Measurements from ENCODE around the gene SEC24B.
"Not testable (repeated sequence)": the region's sequence is repeated elsewhere in the genome, so short reads cannot be mapped to it uniquely, and the experiment has no call there.

SEC24B gene

DNA sequence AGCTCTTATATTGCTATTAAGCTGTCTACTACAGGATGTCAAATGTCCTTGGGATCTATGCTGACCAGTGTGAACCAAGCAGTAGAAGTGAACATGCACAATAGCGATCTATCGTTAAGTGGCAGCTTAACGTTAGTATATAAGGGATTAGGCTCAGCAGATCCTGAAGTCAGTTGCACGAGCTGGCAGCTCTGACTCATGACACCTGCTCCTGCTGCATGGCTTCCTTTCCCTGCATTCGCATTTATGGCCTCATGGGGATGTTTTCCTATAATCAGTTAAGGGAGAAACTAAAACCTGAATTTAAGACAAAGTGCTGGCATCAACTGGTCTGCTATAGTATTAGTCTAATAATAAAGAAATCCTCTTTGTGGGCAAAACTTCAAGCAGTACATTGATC, 113.8 kb downstream of the SEC24B start:
- H3K27ac ChIP-seq (ENCODE audit: low read depth in 2 of 2, low read length in 2 of 2) = no peak overlapping the region
- peaks cover 14 to 23% of the 10 kb centered on the region in 2 donors for H3K36me3 ChIP-seq (ENCODE audit: control insufficient read depth in 2 of 2, insufficient read depth in 2 of 2, low read length in 2 of 2)
- no peaks in the 10 kb centered on the region for H3K27me3 ChIP-seq (ENCODE audit: control insufficient read depth in 2 of 2, insufficient read depth in 2 of 2, low read length in 2 of 2)
- no peak overlapping the region for H3K4me3 ChIP-seq (ENCODE audit: low read length in 2 of 2)
- H3K4me1 ChIP-seq (ENCODE audit: control insufficient read depth in 2 of 2, insufficient read depth in 2 of 2, low read length in 2 of 2) = no peaks in the 10 kb centered on the region
- H3K9ac ChIP-seq (ENCODE audit: low read depth in 1 of 2, low read length in 2 of 2) = no peak overlapping the region
- no peaks in the 10 kb centered on the region for H3K9me3 ChIP-seq (ENCODE audit: control insufficient read depth in 2 of 2, low read length in 2 of 2)

GRCh38 chr4:109548655-109549054, 115.0 kb downstream of the SEC24B start:
- no peak overlapping the region for H3K4me3 ChIP-seq (ENCODE audit: low read length in 2 of 2)
- H3K9me3 ChIP-seq (ENCODE audit: control insufficient read depth in 2 of 2, low read length in 2 of 2) = no peaks in the 10 kb centered on the region
- H3K27ac ChIP-seq (ENCODE audit: low read depth in 2 of 2, low read length in 2 of 2) = no peak overlapping the region
- no peaks in the 10 kb centered on the region for H3K27me3 ChIP-seq (ENCODE audit: control insufficient read depth in 2 of 2, insufficient read depth in 2 of 2, low read length in 2 of 2)
- H3K9ac ChIP-seq (ENCODE audit: low read depth in 1 of 2, low read length in 2 of 2) = no peak overlapping the region
- H3K36me3 ChIP-seq (ENCODE audit: control insufficient read depth in 2 of 2, insufficient read depth in 2 of 2, low read length in 2 of 2) = peaks cover 6 to 18% of the 10 kb centered on the region in 2 donors
- no peaks in the 10 kb centered on the region for H3K4me1 ChIP-seq (ENCODE audit: control insufficient read depth in 2 of 2, insufficient read depth in 2 of 2, low read length in 2 of 2)

DNA sequence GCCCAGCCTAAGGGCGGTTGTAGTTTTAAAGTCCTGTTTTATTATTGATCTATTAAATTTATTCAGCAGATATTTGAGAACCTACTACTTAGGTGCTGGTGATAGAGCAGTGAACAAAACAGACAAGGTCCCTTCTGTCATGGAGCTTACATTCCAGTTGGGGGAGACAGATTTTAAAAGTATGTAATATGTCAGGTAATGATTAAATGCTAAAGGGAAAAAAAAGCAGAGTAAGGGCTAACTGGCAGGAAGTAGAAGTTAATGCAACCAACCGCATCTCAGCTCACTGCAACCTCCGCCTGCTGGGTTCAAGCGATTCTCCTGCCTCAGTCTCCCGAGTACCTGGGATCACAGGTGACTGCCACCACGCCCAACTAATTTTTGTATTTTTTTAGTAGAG, 118.6 kb downstream of the SEC24B start:
- H3K4me3 ChIP-seq (ENCODE audit: low read length in 2 of 2) = no peak overlapping the region
- no peak overlapping the region for H3K27ac ChIP-seq (ENCODE audit: low read depth in 2 of 2, low read length in 2 of 2)
- H3K27me3 ChIP-seq (ENCODE audit: control insufficient read depth in 2 of 2, insufficient read depth in 2 of 2, low read length in 2 of 2) = no peaks in the 10 kb centered on the region
- peaks cover 2 to 8% of the 10 kb centered on the region in 2 donors for H3K36me3 ChIP-seq (ENCODE audit: control insufficient read depth in 2 of 2, insufficient read depth in 2 of 2, low read length in 2 of 2)
- H3K4me1 ChIP-seq (ENCODE audit: control insufficient read depth in 2 of 2, insufficient read depth in 2 of 2, low read length in 2 of 2) = no peaks in the 10 kb centered on the region
- H3K9ac ChIP-seq (ENCODE audit: low read depth in 1 of 2, low read length in 2 of 2) = no peak overlapping the region
- H3K9me3 ChIP-seq (ENCODE audit: control insufficient read depth in 2 of 2, low read length in 2 of 2) = no peaks in the 10 kb centered on the region

DNA sequence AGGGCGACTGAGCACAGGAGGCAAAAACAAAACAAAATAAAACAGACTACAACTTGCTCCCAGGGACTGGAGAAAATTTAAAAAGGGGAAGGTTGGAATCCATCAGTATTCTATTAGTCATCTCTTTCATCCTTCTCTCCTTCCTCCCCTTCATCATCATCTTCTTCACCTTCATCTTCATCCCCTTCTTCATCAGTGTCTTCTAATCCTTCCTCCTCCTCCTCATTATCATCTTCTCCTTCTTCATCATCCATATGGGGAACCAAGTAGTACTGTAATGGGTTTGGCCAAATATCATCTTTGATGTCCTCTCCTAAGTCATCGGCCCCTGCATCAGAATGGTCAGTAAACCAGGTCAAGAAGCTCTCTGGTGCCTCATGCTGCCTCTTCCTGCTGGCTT, 119.5 kb downstream of the SEC24B start:
- H3K9me3 ChIP-seq (ENCODE audit: control insufficient read depth in 2 of 2, low read length in 2 of 2) = no peaks in the 10 kb centered on the region
- H3K4me1 ChIP-seq (ENCODE audit: control insufficient read depth in 2 of 2, insufficient read depth in 2 of 2, low read length in 2 of 2) = no peaks in the 10 kb centered on the region
- no peak overlapping the region for H3K9ac ChIP-seq (ENCODE audit: low read depth in 1 of 2, low read length in 2 of 2)
- H3K27me3 ChIP-seq (ENCODE audit: control insufficient read depth in 2 of 2, insufficient read depth in 2 of 2, low read length in 2 of 2) = no peaks in the 10 kb centered on the region
- no peak overlapping the region for H3K27ac ChIP-seq (ENCODE audit: low read depth in 2 of 2, low read length in 2 of 2)
- H3K36me3 ChIP-seq (ENCODE audit: control insufficient read depth in 2 of 2, insufficient read depth in 2 of 2, low read length in 2 of 2) = peaks cover 0 to 3% of the 10 kb centered on the region in 2 donors
- no peak overlapping the region for H3K4me3 ChIP-seq (ENCODE audit: low read length in 2 of 2)

DNA sequence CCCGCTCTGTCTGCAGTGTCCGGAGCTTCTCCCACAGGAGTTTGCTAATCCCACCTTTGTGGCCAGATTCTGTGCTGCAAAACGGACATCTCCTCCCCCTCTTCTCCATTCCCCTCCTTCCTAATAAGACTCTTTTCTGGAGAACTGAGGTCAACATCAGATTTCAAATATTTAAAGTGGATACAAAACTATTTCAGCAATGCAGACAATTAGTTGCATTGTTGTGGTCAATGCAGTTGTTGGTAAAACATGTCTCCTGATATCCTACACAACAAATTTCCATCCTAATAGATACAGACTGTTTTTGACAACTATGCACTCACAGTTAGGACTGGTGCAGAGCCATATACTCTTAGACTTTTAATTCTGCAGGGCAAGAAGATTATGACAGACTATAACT, 121.4 kb downstream of the SEC24B start:
- Histone ChIP-seq H3K4me1 (ENCODE audit: control insufficient read depth in 2 of 2, insufficient read depth in 2 of 2, low read length in 2 of 2) (peaks cover 3 to 4% of the 10 kb centered on the region in 2 donors), H3K4me3 (ENCODE audit: low read length in 2 of 2) (no peak overlapping the region), H3K9me3 (ENCODE audit: control insufficient read depth in 2 of 2, low read length in 2 of 2) (no peaks in the 10 kb centered on the region), H3K36me3 (ENCODE audit: control insufficient read depth in 2 of 2, insufficient read depth in 2 of 2, low read length in 2 of 2) (no peaks in the 10 kb centered on the region), H3K27ac (ENCODE audit: low read depth in 2 of 2, low read length in 2 of 2) (no peak overlapping the region), H3K9ac (ENCODE audit: low read depth in 1 of 2, low read length in 2 of 2) (no peak overlapping the region), H3K27me3 (ENCODE audit: control insufficient read depth in 2 of 2, insufficient read depth in 2 of 2, low read length in 2 of 2) (no peaks in the 10 kb centered on the region)

DNA sequence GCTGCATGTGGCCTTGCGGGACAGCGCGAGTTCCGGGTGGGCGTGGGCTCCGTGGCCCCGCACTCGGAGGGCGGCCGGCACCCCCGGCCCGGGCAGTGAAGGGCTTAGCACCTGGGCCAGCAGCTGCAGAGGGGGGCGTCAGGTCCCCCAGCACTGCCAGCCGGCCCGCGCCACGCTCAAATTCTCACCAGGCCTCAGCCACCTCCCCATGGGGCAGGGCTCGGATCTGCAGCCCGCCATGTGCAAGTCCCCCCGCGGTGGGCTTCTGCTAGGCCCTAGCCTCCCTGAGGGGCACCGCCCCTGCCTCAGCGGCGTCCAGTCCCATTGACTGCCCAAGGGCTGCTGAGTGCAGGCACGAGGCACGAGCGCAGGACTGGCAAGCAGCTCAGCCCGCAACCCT, 123.8 kb downstream of the SEC24B start:
- Histone ChIP-seq H3K27me3 (ENCODE audit: control insufficient read depth in 2 of 2, insufficient read depth in 2 of 2, low read length in 2 of 2) (no peaks in the 10 kb centered on the region), H3K4me3 (ENCODE audit: low read length in 2 of 2) (no peak overlapping the region), H3K27ac (ENCODE audit: low read depth in 2 of 2, low read length in 2 of 2) (no peak overlapping the region), H3K4me1 (ENCODE audit: control insufficient read depth in 2 of 2, insufficient read depth in 2 of 2, low read length in 2 of 2) (peaks cover 8 to 9% of the 10 kb centered on the region in 2 donors), H3K36me3 (ENCODE audit: control insufficient read depth in 2 of 2, insufficient read depth in 2 of 2, low read length in 2 of 2) (no peaks in the 10 kb centered on the region), H3K9me3 (ENCODE audit: control insufficient read depth in 2 of 2, low read length in 2 of 2) (no peaks in the 10 kb centered on the region), H3K9ac (ENCODE audit: low read depth in 1 of 2, low read length in 2 of 2) (no peak overlapping the region)

- H3K27me3 ChIP-seq (ENCODE audit: control insufficient read depth in 2 of 2, insufficient read depth in 2 of 2, low read length in 2 of 2); H3K36me3 ChIP-seq (ENCODE audit: control insufficient read depth in 2 of 2, insufficient read depth in 2 of 2, low read length in 2 of 2); H3K4me1 ChIP-seq (ENCODE audit: control insufficient read depth in 2 of 2, insufficient read depth in 2 of 2, low read length in 2 of 2); H3K27ac ChIP-seq (ENCODE audit: low read depth in 2 of 2, low read length in 2 of 2); H3K9me3 ChIP-seq (ENCODE audit: control insufficient read depth in 2 of 2, low read length in 2 of 2); H3K9ac ChIP-seq (ENCODE audit: low read depth in 1 of 2, low read length in 2 of 2); H3K4me3 ChIP-seq (ENCODE audit: low read length in 2 of 2): not testable (repeated sequence)
Observed at GRCh38 chr4:109558095-109558494, 124.5 kb downstream of the SEC24B start.

DNA sequence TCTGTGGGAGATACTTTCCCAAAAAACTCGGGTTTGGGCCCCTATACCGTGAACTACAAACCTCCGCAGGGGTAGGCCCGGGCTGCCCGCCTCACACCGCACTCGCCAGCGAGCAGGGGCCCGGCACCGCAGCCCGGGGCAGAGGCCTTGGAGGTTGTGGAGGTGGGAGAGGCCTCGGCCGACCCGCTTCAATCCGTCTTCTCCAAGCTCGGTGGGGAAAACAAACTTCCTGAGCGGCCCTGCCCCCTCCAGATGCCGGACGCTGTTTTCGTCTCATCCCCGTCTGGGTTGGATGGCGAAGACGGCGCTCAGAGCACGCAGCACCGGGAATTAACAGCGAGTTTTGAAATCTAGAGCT, 126.0 kb downstream of the SEC24B start:
- peak overlapping the region; percentile 76 to 86 for H3K27ac ChIP-seq (ENCODE audit: low read depth in 2 of 2, low read length in 2 of 2)
- H3K4me1 ChIP-seq (ENCODE audit: control insufficient read depth in 2 of 2, insufficient read depth in 2 of 2, low read length in 2 of 2) = peaks cover 8 to 9% of the 10 kb centered on the region in 2 donors
- peak overlapping the region; percentile 72 to 78 for H3K9ac ChIP-seq (ENCODE audit: low read depth in 1 of 2, low read length in 2 of 2)
- H3K27me3 ChIP-seq (ENCODE audit: control insufficient read depth in 2 of 2, insufficient read depth in 2 of 2, low read length in 2 of 2) = no peaks in the 10 kb centered on the region
- peak overlapping the region; percentile 78 to 82 for H3K4me3 ChIP-seq (ENCODE audit: low read length in 2 of 2)
- H3K9me3 ChIP-seq (ENCODE audit: control insufficient read depth in 2 of 2, low read length in 2 of 2) = no peaks in the 10 kb centered on the region
- H3K36me3 ChIP-seq (ENCODE audit: control insufficient read depth in 2 of 2, insufficient read depth in 2 of 2, low read length in 2 of 2) = no peaks in the 10 kb centered on the region

DNA sequence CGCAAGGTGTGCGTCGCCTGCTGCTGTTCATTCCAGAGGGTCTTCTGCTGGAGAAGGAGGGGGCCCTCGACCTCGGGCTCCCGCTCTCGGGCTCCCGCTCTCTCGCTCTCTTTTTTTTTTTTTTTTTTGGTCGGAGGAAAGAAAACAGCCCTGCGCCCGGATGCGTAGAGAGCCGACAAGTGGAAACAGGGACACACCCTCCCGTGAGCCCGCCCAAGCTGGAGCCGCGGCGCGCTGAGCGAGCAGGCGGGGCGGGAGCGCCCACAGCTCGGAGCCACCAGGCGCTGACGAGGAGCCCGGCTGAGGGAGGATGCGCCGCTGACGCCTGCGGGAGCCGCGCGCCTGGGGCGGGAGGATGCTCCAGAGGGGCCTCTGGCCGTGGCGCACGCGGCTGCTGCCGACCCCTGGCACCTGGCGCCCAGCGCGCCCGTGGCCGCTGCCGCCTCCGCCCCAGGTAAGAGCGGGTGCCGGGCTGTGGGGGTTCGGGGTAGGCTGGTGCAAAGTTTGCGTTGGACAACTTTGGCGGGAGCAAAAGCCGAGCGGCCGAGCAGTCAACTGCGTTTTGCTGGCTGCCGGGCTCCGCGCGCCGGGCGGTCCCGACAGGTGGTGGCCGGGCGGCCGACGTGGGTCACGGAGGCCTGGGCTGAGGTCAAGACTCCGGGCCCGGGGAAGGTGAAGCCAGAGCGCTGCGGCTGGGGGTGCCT, 126.5 kb downstream of the SEC24B start, which contains the start of gene MCUB:
Gene MCUB, plus strand, starts transcription at position 264 of the 704 bp plus-strand sequence. Its CDS starts 92 bp downstream, at position 356.
- peaks cover 8 to 9% of the 10 kb centered on the region in 2 donors for H3K4me1 ChIP-seq (ENCODE audit: control insufficient read depth in 2 of 2, insufficient read depth in 2 of 2, low read length in 2 of 2)
- H3K27ac ChIP-seq (ENCODE audit: low read depth in 2 of 2, low read length in 2 of 2) = peak within 1 kb of the TSS; percentile 76 to 86
- no peaks in the 10 kb centered on the region for H3K36me3 ChIP-seq (ENCODE audit: control insufficient read depth in 2 of 2, insufficient read depth in 2 of 2, low read length in 2 of 2)
- no peaks in the 10 kb centered on the region for H3K9me3 ChIP-seq (ENCODE audit: control insufficient read depth in 2 of 2, low read length in 2 of 2)
- peak within 1 kb of the TSS; percentile 78 to 82 for H3K4me3 ChIP-seq (ENCODE audit: low read length in 2 of 2)
- peak within 1 kb of the TSS; percentile 78 to 79 for H3K9ac ChIP-seq (ENCODE audit: low read depth in 1 of 2, low read length in 2 of 2)
- H3K27me3 ChIP-seq (ENCODE audit: control insufficient read depth in 2 of 2, insufficient read depth in 2 of 2, low read length in 2 of 2) = no peaks in the 10 kb centered on the region

- Histone ChIP-seq H3K36me3 (ENCODE audit: control insufficient read depth in 2 of 2, insufficient read depth in 2 of 2, low read length in 2 of 2) (no peaks in the 10 kb centered on the region), H3K9ac (ENCODE audit: low read depth in 1 of 2, low read length in 2 of 2) (peak overlapping the region; percentile 78 to 79), H3K4me1 (ENCODE audit: control insufficient read depth in 2 of 2, insufficient read depth in 2 of 2, low read length in 2 of 2) (peaks cover 8 to 9% of the 10 kb centered on the region in 2 donors), H3K27ac (ENCODE audit: low read depth in 2 of 2, low read length in 2 of 2) (peak overlapping the region; percentile 76 to 86), H3K9me3 (ENCODE audit: control insufficient read depth in 2 of 2, low read length in 2 of 2) (no peaks in the 10 kb centered on the region), H3K4me3 (ENCODE audit: low read length in 2 of 2) (peak overlapping the region; percentile 78 to 82), H3K27me3 (ENCODE audit: control insufficient read depth in 2 of 2, insufficient read depth in 2 of 2, low read length in 2 of 2) (no peaks in the 10 kb centered on the region)
Observed at GRCh38 chr4:109560687-109561461, 127.3 kb downstream of the SEC24B start.

Measured in mucosa of rectum (tissue), 2 donors.